Skeletal muscle cell (primary cell): ENCODE results near the gene PDAP1.
"Not testable (repeated sequence)": the region's sequence is repeated elsewhere in the genome, so short reads cannot be mapped to it uniquely, and the experiment has no call there.

Experiments
- DNase-seq: peaks from one replicate; pipeline ENCODE4 v3.0.0-alpha.2; 2010; ENCODE audit warnings: low read depth
- H3K4me3 ChIP-seq: 2 replicates; pipeline ENCODE4 v1.5.1; 2011; ENCODE audit warnings: low read depth, mild to moderate bottlenecking, control low read depth, low read length, moderate library complexity

Gene PDAP1

DNA sequence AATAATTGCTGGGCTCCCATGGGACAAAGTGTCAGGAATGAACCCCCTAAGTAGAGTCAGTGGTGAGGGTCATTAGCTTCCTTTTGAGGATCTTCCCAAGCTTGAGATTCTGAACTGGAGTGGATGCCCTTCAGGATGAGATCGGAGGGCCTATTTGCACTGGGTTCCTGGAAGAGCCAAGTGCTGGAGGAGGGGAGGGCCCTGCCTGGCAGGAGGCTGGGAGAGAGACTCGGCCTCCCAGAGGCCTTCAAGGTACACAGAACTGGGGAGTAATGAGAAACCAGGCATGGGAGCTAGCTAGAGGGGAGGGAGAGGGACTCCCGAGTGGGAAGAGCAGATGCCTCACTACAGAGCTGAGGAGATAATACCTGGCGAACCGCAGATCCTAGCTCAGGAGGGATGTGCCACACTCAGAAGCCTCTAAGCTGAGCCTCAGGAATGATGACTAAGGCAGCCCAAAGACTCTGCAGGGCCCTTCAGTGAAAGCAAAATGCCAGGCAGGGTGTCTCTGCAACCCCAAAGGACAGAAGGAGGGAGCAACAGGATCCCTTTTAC is 9.4 kb downstream of the PDAP1 start:
- no peak for DNase-seq
- no peak overlapping the region for H3K4me3 ChIP-seq

- DNase-seq = no peak
- no peak overlapping the region for H3K4me3 ChIP-seq
Measured at GRCh38 chr7:99397297-99397983, 11.0 kb downstream of the PDAP1 start.

- H3K4me3 ChIP-seq = no peak overlapping the region
- no peak for DNase-seq
Measured at GRCh38 chr7:99396418-99397296, 11.7 kb downstream of the PDAP1 start.

GRCh38 chr7:99395616-99396327 is 12.6 kb downstream of the PDAP1 start:
- no peak overlapping the region for H3K4me3 ChIP-seq
- DNase-seq = no peak

GRCh38 chr7:99394188-99394502 is 14.3 kb downstream of the PDAP1 start:
- DNase-seq = no peak
- no peak overlapping the region for H3K4me3 ChIP-seq

GRCh38 chr7:99393355-99394187 is 14.8 kb downstream of the PDAP1 start:
- H3K4me3 ChIP-seq = peak overlapping the region; percentile 44
- no peak for DNase-seq

DNA sequence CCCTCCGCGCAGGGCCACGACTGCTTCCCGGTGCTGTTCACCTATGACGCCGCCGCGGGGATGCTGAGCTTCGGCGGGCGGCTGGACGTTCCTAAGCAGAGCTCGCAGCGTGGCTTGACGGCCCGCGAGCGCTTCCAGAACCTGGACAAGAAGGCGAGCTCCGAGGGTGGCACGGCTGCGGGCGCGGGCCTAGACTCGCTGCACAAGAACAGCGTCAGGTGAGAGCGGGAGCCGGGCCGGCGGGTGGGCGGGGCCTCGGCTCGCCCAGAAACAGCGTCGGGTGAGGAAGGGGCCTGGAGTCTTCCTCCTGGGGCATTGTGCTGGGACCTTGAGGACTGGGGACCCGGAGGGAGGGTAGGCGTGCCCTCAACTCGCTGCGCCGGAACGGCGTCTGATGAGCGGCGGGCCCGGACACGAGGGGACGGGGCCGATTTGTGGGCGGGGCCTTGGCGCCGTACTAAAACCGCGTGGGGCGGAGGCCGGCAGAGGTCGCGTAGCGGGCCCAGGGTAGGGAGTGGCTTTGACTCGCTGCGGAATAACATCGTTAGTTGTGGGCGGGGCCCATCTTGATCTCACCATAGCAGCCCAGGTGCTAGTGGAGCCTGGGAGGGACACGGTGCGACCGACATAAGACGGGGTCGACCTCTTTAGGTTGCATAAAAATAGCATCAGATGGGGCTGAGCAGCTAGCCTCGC is 15.6 kb downstream of the PDAP1 start:
- H3K4me3 ChIP-seq = peak overlapping the region; percentile 44
- DNase-seq = no peak

GRCh38 chr7:99392046-99392445 is 16.4 kb downstream of the PDAP1 start:
- no peak overlapping the region for H3K4me3 ChIP-seq

GRCh38 chr7:99390941-99391602 is 17.3 kb downstream of the PDAP1 start:
- H3K4me3 ChIP-seq = no peak overlapping the region
- no peak for DNase-seq

More at GRCh38 chr7:99392046-99392445, 16.4 kb downstream of the PDAP1 start:
- no peak for DNase-seq

GRCh38 chr7:99389772-99390171 is 18.6 kb downstream of the PDAP1 start:
- DNase-seq = no peak
- no peak overlapping the region for H3K4me3 ChIP-seq

DNA sequence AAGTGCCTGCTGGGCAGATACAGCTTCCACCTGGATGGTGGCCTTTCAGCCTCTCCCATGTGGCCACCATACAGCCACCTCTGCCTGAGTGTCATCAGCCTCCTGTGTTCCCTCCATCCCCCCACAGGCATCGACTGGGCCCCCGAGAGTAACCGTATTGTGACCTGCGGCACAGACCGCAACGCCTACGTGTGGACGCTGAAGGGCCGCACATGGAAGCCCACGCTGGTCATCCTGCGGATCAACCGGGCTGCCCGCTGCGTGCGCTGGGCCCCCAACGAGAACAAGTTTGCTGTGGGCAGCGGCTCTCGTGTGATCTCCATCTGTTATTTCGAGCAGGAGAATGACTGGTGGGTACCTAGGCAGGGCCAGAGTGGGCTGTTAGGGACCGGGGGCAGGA is 20.5 kb downstream of the PDAP1 start:
- H3K4me3 ChIP-seq = no peak overlapping the region
- DNase-seq = no peak

DNA sequence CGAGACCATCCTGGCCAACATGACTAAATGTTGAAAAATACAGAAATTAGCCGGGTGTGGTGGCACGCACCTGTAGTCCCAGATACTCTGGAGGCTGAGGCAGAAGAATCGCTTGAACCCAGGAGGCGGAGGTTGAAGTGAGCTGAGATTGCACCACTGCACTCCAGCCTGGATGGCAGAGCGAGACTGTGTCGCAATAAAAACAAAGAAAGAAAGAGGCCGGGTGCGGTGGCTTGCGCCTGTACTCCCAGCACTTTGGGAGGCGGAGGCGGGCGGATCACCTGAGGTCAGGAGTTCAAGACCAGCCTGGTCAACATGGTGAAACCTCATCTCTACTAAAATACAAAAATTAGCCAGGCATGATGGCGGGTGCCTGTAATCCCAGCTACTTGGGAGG is 21.2 kb downstream of the PDAP1 start:
- not testable (repeated sequence) for H3K4me3 ChIP-seq, DNase-seq

- DNase-seq = no peak
- H3K4me3 ChIP-seq = no peak overlapping the region
Measured at GRCh38 chr7:99386584-99387238, 21.7 kb downstream of the PDAP1 start.

GRCh38 chr7:99385564-99385963 is 22.8 kb downstream of the PDAP1 start:
- H3K4me3 ChIP-seq = no peak overlapping the region
- DNase-seq = no peak

GRCh38 chr7:99384523-99384922 is 23.9 kb downstream of the PDAP1 start:
- DNase-seq = no peak
- no peak overlapping the region for H3K4me3 ChIP-seq

DNA sequence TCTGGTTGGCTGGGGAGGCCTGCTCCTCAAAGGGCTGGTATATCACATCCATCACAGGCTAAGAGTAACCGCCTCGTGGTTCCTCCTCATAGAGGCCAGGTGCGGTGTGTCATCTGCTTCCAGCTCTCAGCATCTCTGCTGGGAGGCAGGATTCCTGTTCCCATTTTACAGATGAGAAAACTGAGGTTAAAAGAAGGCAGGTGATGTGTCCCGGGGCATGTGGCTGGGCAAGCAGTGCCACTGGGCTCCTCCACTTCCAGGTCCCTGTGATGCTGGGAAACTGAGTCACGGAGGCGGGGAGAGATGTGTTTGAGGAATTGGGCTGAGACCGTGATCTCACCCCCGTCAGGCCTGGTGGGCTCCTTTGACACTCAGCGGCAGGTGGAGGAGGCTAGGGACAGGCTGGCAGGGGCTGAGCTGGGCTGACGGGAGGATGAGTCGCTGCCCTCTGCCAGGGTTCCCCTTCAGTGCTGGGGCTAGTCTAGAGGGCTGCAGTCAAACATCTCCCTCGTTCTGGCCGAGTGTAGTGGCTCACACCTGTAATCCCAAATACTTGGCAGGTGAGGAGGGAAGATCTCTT is 24.5 kb downstream of the PDAP1 start:
- no peak for DNase-seq
- H3K4me3 ChIP-seq = no peak overlapping the region

DNA sequence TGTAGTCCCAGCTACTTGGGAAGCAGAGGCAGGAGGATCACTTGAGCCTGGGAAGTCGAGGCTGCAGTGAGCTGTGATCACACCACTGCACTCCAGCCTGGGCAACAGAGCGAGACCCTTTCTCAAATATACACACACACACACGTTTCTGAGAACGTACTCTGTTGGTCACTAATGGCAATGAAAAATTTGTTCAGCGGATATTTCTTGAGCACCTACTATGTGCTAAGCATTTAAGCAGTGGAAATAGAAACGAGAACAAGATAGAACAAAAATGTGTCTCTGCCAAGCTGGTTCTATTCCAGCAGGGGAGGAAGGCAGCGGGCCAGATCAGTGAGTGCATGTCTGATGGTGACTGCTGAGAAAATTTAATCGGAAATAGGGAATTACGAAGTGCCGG is 25.2 kb downstream of the PDAP1 start:
- H3K4me3 ChIP-seq = no peak overlapping the region
- no peak for DNase-seq
